ENCODE data around the gene ELL. TPM values are rescaled to one million over a fixed set of nuclear protein-coding genes. Genes with fewer than 3 reads are reported as not detected.

ELL gene
- total RNA-seq, 1 experiment from 2014 or later, result 15.9 TPM

- no peak for DNase-seq (ENCODE audit: low spot score)
- in situ Hi-C loops (cut with HindIII; ENCODE audit: low sequenced_read_pairs), result no loop called here
Measured at GRCh38 chr19:18392926-18393325, 128.9 kb downstream of the ELL start.

Other genes starting within 250 kb of the ELL start
- gene IQCN, start 247.6 kb downstream of the ELL start, total RNA-seq (2014; rRNA removed; shearing (Covaris generic)), result 0.37 and 0.47 TPM in 2 replicates
- gene JUND, start 240.4 kb downstream of the ELL start, total RNA-seq (2014; rRNA removed; shearing (Covaris generic)), result 263 and 286 TPM in 2 replicates
- gene LSM4, start 199.0 kb downstream of the ELL start, total RNA-seq (2014; rRNA removed; shearing (Covaris generic)), result 539 and 749 TPM in 2 replicates
- gene PGPEP1, start 181.5 kb downstream of the ELL start, total RNA-seq (2014; rRNA removed; shearing (Covaris generic)), result 6.5 and 14.1 TPM in 2 replicates
- gene GDF15, start 135.9 kb downstream of the ELL start, total RNA-seq (2014; rRNA removed; shearing (Covaris generic)), result 143 and 217 TPM in 2 replicates
- not detected in 2 replicates for gene LRRC25, start 124.4 kb downstream of the ELL start, total RNA-seq (2014; rRNA removed; shearing (Covaris generic))
- gene SSBP4, start 102.7 kb downstream of the ELL start, total RNA-seq (2014; rRNA removed; shearing (Covaris generic)), result 272 and 351 TPM in 2 replicates
- gene ISYNA1, start 83.9 kb downstream of the ELL start, total RNA-seq (2014; rRNA removed; shearing (Covaris generic)), result 251 and 359 TPM in 2 replicates
- gene FKBP8, start 21.5 kb upstream of the ELL start, total RNA-seq (2014; rRNA removed; shearing (Covaris generic)), result 404 and 484 TPM in 2 replicates
- 84.9 and 95.9 TPM in 2 replicates for gene KXD1, start 35.8 kb upstream of the ELL start, total RNA-seq (2014; rRNA removed; shearing (Covaris generic))
- 833 and 855 TPM in 2 replicates for gene UBA52, start 49.8 kb upstream of the ELL start, total RNA-seq (2014; rRNA removed; shearing (Covaris generic))
- gene REX1BD, start 66.7 kb upstream of the ELL start, total RNA-seq (2014; rRNA removed; shearing (Covaris generic)), result 50.0 and 100 TPM in 2 replicates
- gene CRLF1, start 84.7 kb upstream of the ELL start, total RNA-seq (2014; rRNA removed; shearing (Covaris generic)), result 148 and 169 TPM in 2 replicates
- gene TMEM59L, start 90.8 kb upstream of the ELL start, total RNA-seq (2014; rRNA removed; shearing (Covaris generic)), result 2.5 and 4.1 TPM in 2 replicates
- gene KLHL26, start 115.0 kb upstream of the ELL start, total RNA-seq (2014; rRNA removed; shearing (Covaris generic)), result 5.0 and 8.3 TPM in 2 replicates
- 2.1 and 2.7 TPM in 2 replicates for gene CRTC1, start 161.6 kb upstream of the ELL start, total RNA-seq (2014; rRNA removed; shearing (Covaris generic))